HTR-8/SVneo (cell line): Measurements from ENCODE around the gene ZNF415.

Experiments
- DNase-seq: peaks from one replicate; pipeline ENCODE4 v3.0.0; 2011; ENCODE audit warnings: low spot score, mixed read lengths; ENCODE audit not compliant: insufficient read length
- FAIRE-seq: peaks from 2 replicates; lab custom pipeline; 2011; peaks lifted over from hg19 to GRCh38; lab: Jason Lieb, UNC

ZNF415 gene

GRCh38 chr19:53057904-53058580 lies 74.7 kb downstream of the ZNF415 start:
- DNase-seq (no peak), FAIRE-seq (no peak)
